SK-N-MC (cell line): ENCODE data around the gene TXLNA.

Experiments
- EZH2 ChIP-seq: fragments of 200-600 bp; sonication (generic); IDR thresholded peaks from one replicate; pipeline ENCODE4 v1.6.1; 2017; ENCODE audit warnings: antibody characterized with exemption
- POLR2AphosphoS5 ChIP-seq: IDR thresholded peaks from 2 replicates; pipeline ENCODE4 v1.6.1; 2012; ENCODE audit warnings: mild to moderate bottlenecking, low read depth, low read length, borderline replicate concordance

DNA sequence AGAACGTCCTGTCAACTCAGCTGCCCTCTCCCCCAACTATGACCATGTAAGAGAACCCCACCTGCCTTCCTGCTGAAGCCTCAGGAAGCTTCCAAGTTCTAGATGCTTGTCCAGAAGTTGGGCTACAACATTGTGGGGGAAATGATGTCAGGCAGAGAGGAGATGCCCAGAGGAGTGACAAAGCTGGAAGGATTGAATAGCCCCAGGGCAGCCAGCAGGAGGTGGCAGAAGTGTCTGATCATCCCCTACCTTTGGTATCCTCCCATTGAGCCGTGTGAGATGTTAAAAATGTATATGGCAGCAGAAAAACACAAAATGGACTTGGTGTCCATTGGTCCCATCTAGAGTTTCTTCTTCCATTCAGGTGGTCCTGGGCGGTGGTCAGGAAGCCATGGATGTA lies 49.3 kb downstream of the TXLNA start:
- TF ChIP-seq EZH2: no peak
- TF ChIP-seq POLR2AphosphoS5: no peak
